Testis (tissue), 2 donors: Measurements from ENCODE around the gene MFAP3.

Source experiments
- POLR2A ChIP-seq: fragments of 450-650 bp; IDR thresholded peaks from one replicate; pipeline ENCODE4 v1.6.1; 2017; ENCODE audit warnings: antibody characterized with exemption, mild to moderate bottlenecking, moderate library complexity
- TF ChIP-seq, protein P1 (sequence below), 3 experiments: fragments of 450-650 bp in 2 of 3; fragments of 200-600 bp in 1 of 3; sonication (generic) in 1 of 3; IDR thresholded peaks; one replicate each; pipeline ENCODE4 v1.5.1; 2016 to 2019; ENCODE audit warnings: antibody characterized with exemption in 3 of 3, mild to moderate bottlenecking in 2 of 3, moderate library complexity in 1 of 3

GRCh38 chr5:154090656-154091055, 51.9 kb downstream of the MFAP3 start:
- TF ChIP-seq, protein P1, sequence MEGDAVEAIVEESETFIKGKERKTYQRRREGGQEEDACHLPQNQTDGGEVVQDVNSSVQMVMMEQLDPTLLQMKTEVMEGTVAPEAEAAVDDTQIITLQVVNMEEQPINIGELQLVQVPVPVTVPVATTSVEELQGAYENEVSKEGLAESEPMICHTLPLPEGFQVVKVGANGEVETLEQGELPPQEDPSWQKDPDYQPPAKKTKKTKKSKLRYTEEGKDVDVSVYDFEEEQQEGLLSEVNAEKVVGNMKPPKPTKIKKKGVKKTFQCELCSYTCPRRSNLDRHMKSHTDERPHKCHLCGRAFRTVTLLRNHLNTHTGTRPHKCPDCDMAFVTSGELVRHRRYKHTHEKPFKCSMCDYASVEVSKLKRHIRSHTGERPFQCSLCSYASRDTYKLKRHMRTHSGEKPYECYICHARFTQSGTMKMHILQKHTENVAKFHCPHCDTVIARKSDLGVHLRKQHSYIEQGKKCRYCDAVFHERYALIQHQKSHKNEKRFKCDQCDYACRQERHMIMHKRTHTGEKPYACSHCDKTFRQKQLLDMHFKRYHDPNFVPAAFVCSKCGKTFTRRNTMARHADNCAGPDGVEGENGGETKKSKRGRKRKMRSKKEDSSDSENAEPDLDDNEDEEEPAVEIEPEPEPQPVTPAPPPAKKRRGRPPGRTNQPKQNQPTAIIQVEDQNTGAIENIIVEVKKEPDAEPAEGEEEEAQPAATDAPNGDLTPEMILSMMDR (IDR thresholded peaks at IDR 0.05): no peak
- TF ChIP-seq POLR2A: no peak
